ENCODE results near the gene RANBP17.

RANBP17 gene

GRCh38 chr5:171143926-171144325 is 282.1 kb downstream of the RANBP17 start:
- Mint-ChIP-seq H3K4me3 (no peak overlapping the region), H3K27me3 (ENCODE audit: low read depth, poor library complexity) (peaks cover 4% of the 10 kb centered on the region), H3K36me3 (ENCODE audit: low read depth) (no peaks in the 10 kb centered on the region), H3K9me3 (no peaks in the 10 kb centered on the region), H3K27ac (peak overlapping the region; percentile 4), H3K4me1 (no peaks in the 10 kb centered on the region)
- TF ChIP-seq CTCF (IDR thresholded peaks at IDR 0.05) = no peak
- DNase-seq = no peak

- no peak for DNase-seq
- Mint-ChIP-seq H3K9me3 (no peaks in the 10 kb centered on the region), H3K4me3 (no peak overlapping the region), H3K4me1 (no peaks in the 10 kb centered on the region), H3K36me3 (ENCODE audit: low read depth) (no peaks in the 10 kb centered on the region), H3K27me3 (ENCODE audit: low read depth, poor library complexity) (peaks cover 4% of the 10 kb centered on the region), H3K27ac (no peak overlapping the region)
- no peak for TF ChIP-seq CTCF (IDR thresholded peaks at IDR 0.05)
Measured at GRCh38 chr5:171149333-171149732, 287.5 kb downstream of the RANBP17 start.

- H3K27ac Mint-ChIP-seq = peak overlapping the region; percentile 19
Measured at GRCh38 chr5:171149772-171150171, 288.0 kb downstream of the RANBP17 start.

GRCh38 chr5:171152382-171152781 is 290.6 kb downstream of the RANBP17 start:
- H3K4me1 Mint-ChIP-seq = no peaks in the 10 kb centered on the region
- H3K36me3 Mint-ChIP-seq (ENCODE audit: low read depth) = no peaks in the 10 kb centered on the region
- no peak for TF ChIP-seq CTCF (IDR thresholded peaks at IDR 0.05)
- no peak for DNase-seq
- H3K27ac Mint-ChIP-seq = no peak overlapping the region
- H3K9me3 Mint-ChIP-seq = no peaks in the 10 kb centered on the region
- H3K4me3 Mint-ChIP-seq = no peak overlapping the region
- no peaks in the 10 kb centered on the region for H3K27me3 Mint-ChIP-seq (ENCODE audit: low read depth, poor library complexity)

More at GRCh38 chr5:171149772-171150171, 288.0 kb downstream of the RANBP17 start:
- Mint-ChIP-seq H3K27me3 (ENCODE audit: low read depth, poor library complexity) (no peaks in the 10 kb centered on the region), H3K4me3 (no peak overlapping the region), H3K4me1 (no peaks in the 10 kb centered on the region), H3K9me3 (no peaks in the 10 kb centered on the region), H3K36me3 (ENCODE audit: low read depth) (no peaks in the 10 kb centered on the region)
- TF ChIP-seq CTCF (IDR thresholded peaks at IDR 0.05) = no peak
- no peak for DNase-seq

GRCh38 chr5:171155621-171156020 is 293.8 kb downstream of the RANBP17 start:
- Mint-ChIP-seq H3K9me3 (no peaks in the 10 kb centered on the region), H3K27ac (no peak overlapping the region), H3K4me1 (no peaks in the 10 kb centered on the region)

More at GRCh38 chr5:171155621-171156020, 293.8 kb downstream of the RANBP17 start:
- no peak for TF ChIP-seq CTCF (IDR thresholded peaks at IDR 0.05)
- Mint-ChIP-seq H3K36me3 (ENCODE audit: low read depth) (no peaks in the 10 kb centered on the region), H3K4me3 (no peak overlapping the region), H3K27me3 (ENCODE audit: low read depth, poor library complexity) (no peaks in the 10 kb centered on the region)
- no peak for DNase-seq

All from nephron progenitor cell (in vitro differentiated cells).